Measurements from ENCODE around the gene RNU2-63P. TPM values are rescaled to one million over a fixed set of nuclear protein-coding genes. Genes with fewer than 3 reads are reported as not detected.
"Not testable (repeated sequence)": the region's sequence is repeated elsewhere in the genome, so short reads cannot be mapped to it uniquely, and the experiment has no call there.

RNU2-63P gene
- total RNA-seq, 1 donor from 2014 or later = not detected

DNA sequence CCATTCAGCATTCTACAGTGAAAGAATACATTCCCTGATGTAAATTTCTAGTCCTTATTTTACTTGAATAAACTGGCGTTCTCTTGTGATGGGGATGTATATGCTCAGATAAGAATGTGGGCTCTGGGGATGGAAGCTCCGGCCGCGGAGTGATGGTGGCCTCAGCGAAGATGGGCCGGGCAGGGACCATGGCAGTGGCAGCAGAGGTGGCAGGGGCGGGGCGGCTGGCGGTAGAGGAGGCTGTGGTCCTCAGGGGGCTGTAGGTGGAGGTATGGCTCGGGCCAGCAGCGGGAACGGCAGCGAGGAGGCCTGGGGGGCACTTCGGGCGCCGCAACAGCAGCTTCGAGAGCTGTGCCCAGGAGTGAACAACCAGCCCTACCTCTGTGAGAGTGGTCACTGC is 44.0 kb downstream of the RNU2-63P start:
- H3K4me3 ChIP-seq; H3K4me1 ChIP-seq; H3K9me3 ChIP-seq (replicated peaks); H3K36me3 ChIP-seq; DNase-seq; intact Hi-C loops (cut with micrococcal nuclease); H3K27ac ChIP-seq (replicated peaks); H3K27me3 ChIP-seq (ENCODE audit: low read depth): not testable (repeated sequence)

Other genes starting within 250 kb of the RNU2-63P start
- gene RGPD2, start 190.8 kb downstream of the RNU2-63P start, total RNA-seq = 0.16 TPM
- 21.2 TPM for gene KRCC1, start 39.2 kb upstream of the RNU2-63P start, total RNA-seq
- gene SMYD1, start 51.3 kb upstream of the RNU2-63P start, total RNA-seq = 389 TPM
- gene FABP1, start 111.5 kb upstream of the RNU2-63P start, total RNA-seq = not detected
- gene THNSL2, start 153.8 kb upstream of the RNU2-63P start, total RNA-seq = 36.4 TPM

Data from left ventricle myocardium inferior (tissue), 1 donor.